Measurements from ENCODE around the gene TOX3.

DNA sequence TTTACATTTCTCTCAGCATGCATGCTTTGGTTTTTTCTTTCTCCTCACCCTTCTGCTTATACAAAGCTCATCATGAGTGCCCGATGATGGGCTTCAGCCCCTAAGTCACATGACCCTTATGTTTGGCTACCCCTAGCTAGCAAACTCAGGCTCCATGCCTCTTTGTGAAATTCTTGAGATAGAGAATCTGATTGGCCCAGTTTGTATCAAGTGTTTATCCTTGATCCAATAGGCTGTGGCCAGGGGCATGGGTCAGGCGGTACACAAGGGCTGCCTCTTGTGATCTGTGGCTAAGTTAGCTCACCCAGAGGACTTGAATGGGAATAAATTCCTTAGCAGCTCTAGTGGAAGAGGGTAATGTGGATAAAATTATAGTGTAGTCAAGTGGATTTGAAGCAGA is 11.5 kb upstream of the TOX3 start:
- TF ChIP-seq, protein P1, sequence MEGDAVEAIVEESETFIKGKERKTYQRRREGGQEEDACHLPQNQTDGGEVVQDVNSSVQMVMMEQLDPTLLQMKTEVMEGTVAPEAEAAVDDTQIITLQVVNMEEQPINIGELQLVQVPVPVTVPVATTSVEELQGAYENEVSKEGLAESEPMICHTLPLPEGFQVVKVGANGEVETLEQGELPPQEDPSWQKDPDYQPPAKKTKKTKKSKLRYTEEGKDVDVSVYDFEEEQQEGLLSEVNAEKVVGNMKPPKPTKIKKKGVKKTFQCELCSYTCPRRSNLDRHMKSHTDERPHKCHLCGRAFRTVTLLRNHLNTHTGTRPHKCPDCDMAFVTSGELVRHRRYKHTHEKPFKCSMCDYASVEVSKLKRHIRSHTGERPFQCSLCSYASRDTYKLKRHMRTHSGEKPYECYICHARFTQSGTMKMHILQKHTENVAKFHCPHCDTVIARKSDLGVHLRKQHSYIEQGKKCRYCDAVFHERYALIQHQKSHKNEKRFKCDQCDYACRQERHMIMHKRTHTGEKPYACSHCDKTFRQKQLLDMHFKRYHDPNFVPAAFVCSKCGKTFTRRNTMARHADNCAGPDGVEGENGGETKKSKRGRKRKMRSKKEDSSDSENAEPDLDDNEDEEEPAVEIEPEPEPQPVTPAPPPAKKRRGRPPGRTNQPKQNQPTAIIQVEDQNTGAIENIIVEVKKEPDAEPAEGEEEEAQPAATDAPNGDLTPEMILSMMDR (IDR thresholded peaks at IDR 0.05) = no peak
- no peak for TF ChIP-seq EZH2 (IDR thresholded peaks at IDR 0.05)
- TF ChIP-seq EZH2phosphoT487 (IDR thresholded peaks at IDR 0.05) = no peak

Data from neural progenitor cell (in vitro differentiated cells).